GM12875 (cell line): ENCODE results near the gene ART1.

ENCODE experiments used
- H3K4me3 ChIP-seq: one replicate; pipeline ENCODE4 v1.5.1; 2011; ENCODE audit warnings: low read depth, low read length, control low read depth
- TF ChIP-seq, protein P1 (sequence below): IDR thresholded peaks from 2 replicates; pipeline ENCODE4 v1.5.1; 2011; ENCODE audit warnings: low read depth, mild to moderate bottlenecking, control low read depth, inconsistent platforms, low read length, moderate library complexity, borderline replicate concordance; ENCODE audit not compliant: insufficient read depth

Gene ART1

DNA sequence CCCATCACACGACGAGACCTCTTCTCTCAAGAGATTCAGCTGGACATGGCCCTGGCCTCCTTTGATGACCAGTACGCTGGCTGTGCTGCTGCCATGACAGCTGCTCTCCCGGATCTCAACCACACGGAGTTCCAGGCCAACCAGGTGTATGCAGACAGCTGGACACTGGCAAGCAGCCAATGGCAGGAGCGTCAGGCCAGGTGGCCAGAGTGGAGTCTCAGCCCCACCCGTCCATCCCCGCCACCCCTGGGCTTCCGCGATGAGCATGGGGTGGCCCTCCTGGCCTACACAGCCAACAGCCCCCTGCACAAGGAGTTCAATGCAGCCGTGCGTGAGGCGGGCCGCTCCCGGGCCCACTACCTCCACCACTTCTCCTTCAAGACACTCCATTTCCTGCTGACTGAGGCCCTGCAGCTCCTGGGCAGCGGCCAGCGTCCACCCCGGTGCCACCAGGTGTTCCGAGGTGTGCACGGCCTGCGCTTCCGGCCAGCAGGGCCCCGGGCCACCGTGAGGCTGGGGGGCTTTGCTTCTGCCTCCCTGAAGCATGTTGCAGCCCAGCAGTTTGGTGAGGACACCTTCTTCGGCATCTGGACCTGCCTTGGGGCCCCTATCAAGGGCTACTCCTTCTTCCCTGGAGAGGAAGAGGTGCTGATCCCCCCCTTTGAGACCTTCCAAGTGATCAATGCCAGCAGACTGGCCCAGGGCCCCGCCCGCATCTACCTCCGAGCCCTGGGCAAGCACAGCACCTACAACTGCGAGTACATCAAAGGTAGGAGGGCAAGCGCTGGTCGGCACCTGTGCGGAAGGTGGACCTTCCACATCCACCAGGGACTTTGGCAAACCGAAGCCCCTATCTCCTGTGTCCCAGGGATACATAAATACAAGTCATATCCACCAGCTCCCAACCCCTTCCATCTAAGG, 14.9 kb downstream of the ART1 start:
- TF ChIP-seq, protein P1, sequence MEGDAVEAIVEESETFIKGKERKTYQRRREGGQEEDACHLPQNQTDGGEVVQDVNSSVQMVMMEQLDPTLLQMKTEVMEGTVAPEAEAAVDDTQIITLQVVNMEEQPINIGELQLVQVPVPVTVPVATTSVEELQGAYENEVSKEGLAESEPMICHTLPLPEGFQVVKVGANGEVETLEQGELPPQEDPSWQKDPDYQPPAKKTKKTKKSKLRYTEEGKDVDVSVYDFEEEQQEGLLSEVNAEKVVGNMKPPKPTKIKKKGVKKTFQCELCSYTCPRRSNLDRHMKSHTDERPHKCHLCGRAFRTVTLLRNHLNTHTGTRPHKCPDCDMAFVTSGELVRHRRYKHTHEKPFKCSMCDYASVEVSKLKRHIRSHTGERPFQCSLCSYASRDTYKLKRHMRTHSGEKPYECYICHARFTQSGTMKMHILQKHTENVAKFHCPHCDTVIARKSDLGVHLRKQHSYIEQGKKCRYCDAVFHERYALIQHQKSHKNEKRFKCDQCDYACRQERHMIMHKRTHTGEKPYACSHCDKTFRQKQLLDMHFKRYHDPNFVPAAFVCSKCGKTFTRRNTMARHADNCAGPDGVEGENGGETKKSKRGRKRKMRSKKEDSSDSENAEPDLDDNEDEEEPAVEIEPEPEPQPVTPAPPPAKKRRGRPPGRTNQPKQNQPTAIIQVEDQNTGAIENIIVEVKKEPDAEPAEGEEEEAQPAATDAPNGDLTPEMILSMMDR: no peak

DNA sequence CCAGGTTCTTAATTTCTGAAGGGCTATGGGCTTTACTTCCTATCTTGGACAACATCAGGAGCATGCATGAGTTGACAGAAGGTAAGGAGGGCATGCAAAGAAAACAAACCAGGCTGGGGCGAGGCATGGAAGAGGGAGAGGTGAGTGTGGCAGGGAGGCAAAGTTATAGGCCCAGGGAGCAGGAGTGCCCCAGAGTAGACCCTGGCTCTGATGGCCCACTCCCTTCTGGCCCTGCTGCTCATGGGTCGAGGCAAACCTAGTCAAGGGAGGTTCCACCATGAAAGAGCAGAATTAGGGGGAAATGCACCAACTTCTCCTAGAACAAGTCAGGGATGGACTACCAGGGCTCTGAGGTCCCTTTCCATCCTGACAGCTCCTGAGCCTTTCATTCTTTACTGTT, 16.0 kb downstream of the ART1 start:
- TF ChIP-seq, protein P1: no peak
- no peak overlapping the region for H3K4me3 ChIP-seq

More for the DNA sequence above, 14.9 kb downstream of the ART1 start:
- no peak overlapping the region for H3K4me3 ChIP-seq

DNA sequence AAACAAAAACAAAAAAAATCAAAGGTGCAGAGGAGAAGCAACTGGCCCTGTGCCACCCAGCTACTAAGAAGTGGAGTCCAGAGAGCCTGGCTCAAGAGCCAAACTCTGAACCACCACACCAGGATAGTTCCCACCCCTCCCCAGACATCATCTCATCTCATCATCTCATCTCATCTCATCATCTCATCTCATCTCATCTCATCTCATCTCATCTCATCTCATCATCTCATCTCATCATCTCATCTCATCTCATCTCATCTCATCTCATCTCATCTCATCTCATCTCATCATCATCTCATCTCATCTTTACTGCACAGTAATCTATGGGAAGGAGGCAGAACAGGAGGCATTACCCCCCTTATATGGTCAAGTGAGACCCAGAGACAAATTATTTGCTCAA, 17.9 kb downstream of the ART1 start:
- H3K4me3 ChIP-seq: no peak overlapping the region
- TF ChIP-seq, protein P1: no peak

DNA sequence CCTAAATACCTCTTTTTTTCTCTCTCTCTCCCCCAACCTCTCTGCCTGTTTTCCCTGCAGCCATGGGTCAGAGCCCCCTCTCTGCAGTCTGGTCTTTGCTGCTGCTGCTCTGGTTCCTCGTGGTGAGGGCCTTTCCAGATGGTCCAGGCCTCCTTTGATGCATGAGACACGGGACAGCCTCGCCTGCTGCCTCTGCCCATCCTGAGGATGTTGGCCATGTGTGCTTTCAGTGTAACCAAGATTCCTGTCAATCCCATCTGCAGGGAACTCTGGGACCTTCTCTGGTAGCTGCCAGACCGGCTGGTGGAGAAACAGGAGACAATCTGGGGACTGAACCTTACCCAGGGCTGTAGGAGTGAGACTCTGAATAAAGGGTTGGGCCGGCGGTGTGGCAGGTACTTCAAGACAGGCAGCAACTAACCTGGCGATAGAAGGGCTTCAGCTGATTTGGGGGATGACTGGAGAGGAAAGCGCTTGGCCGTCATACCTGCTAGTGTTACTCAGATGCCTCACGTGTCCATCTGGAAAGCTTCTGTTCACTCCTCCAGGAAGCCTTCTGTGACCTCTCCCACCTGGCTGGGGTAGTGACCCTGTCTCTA, 19.2 kb downstream of the ART1 start:
- no peak overlapping the region for H3K4me3 ChIP-seq
- TF ChIP-seq, protein P1: no peak

DNA sequence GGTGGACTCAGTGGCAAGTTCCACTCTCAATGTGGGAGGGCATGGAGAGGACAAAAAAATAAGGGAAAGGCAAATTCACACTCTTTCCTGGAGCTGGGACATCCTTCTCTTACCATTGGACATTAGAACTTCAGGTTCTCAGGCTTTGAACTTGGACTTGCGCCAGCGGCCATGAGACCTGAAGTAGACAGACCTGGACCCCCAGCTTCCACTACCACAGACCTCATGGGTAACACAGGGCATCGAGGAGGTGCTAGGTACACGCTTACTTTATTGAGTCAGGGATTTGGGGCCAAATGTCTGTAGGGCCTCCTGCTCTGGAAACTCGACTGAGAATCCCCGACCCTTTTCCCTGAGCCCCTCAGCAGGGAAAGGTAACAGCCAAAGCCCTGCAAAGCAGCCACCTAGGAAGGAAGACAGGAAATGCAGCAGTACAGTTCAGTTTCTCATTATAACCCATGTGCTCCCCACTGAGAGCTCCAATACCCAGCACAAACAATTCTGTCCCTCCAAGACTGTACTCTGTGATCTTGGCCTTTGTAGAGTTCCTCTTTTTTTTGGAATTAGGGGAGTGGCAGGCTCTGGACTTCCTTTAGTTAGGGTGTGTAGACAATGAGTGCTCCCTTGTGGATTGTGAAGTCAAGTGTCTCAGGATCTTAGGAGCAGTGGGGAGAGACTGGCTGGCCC, 20.6 kb downstream of the ART1 start:
- H3K4me3 ChIP-seq: no peak overlapping the region

DNA sequence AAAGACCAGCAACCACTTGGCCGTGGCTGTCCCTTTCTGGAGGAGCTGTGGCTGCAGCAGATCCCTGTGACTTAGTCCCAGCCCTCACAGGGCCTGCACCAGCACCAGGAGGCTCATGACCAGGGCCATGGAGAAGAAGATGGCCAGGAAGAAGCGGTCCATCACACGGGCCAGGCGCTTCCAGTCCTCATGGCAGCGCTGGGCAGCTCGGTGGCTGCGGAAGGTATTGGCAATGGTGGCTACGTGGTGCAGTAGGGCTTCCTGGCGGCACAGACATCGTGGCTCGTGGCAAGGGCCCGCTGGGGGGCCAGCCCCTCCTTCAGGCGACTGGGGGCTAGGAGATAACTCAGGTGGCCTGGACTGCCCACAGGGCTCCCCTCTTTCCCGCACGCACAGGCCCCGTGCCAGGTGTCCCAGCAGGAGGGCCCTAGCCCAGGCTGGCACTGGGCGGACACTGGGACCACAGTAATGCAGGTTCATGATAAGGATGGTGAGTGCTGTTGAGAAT, 21.1 kb downstream of the ART1 start:
- H3K4me3 ChIP-seq: no peak overlapping the region
- TF ChIP-seq, protein P1: no peak

More for the DNA sequence above, 20.6 kb downstream of the ART1 start:
- TF ChIP-seq, protein P1: no peak
